HCT116 (cell line): ENCODE data around the gene LGI2. TPM values are rescaled to one million over a fixed set of nuclear protein-coding genes. Genes with fewer than 3 reads are reported as not detected.

ENCODE experiments used
- ATAC-seq: fragments of 200-7000 bp; cut with Tn5 transposase; 2 replicates; pipeline ENCODE4 v1.9.1; 2020; ENCODE audit warnings: mild to moderate bottlenecking, moderate library complexity
- BruUV-seq: library from RNA; stranded (reverse); fragments of 400-500 nt; replicated peaks from 2 replicates; lab custom pipeline; 2021; lab: Mats Ljungman, UMichigan
- CTCF ChIA-PET: fragments of 300-600 bp; sonication (Branson Sonifier 250); formaldehyde crosslinking; loops from one replicate; lab custom pipeline; 2021; ENCODE audit warnings: antibody characterized with exemption; lab: Charles Lee
- POLR2A ChIA-PET: fragments of 300-600, 350-600 bp; sonication (Branson Sonifier 250); formaldehyde crosslinking; loops from one replicate; lab custom pipeline; 2021; ENCODE audit warnings: antibody characterized with exemption; lab: Charles Lee
- RAD21 ChIA-PET, 2 experiments: fragments of 300-600 bp; sonication (Branson Sonifier 250); formaldehyde crosslinking; loops; one replicate each; lab custom pipeline; 2023; ENCODE audit warnings: low total read pairs in 2 of 2; ENCODE audit not compliant: uncharacterized antibody in 2 of 2, unreplicated experiment in 2 of 2, low non-redundant PET in 1 of 2; lab: Charles Lee
- DNase-seq: peaks from one replicate; pipeline ENCODE4 v3.0.0-alpha.2; 2010; ENCODE audit warnings: low read depth, low spot score
- H2AFZ ChIP-seq: fragments of 200-600 bp; shearing (Covaris generic), sonication (generic); 2 replicates; pipeline ENCODE4 v1.6.1; 2017; ENCODE audit warnings: low read depth, mixed run types, mixed read lengths, antibody characterized with exemption, low read length; ENCODE audit not compliant: poor library complexity, severe bottlenecking
- H3K27ac ChIP-seq: 2 replicates; pipeline ENCODE4 v1.5.1; 2012; ENCODE audit warnings: low read depth, low read length
- H3K27me3 ChIP-seq: fragments of 200-600 bp; sonication (generic); 2 replicates; pipeline ENCODE4 v1.6.1; 2016; ENCODE audit warnings: mixed run types, low read length, mixed read lengths; ENCODE audit not compliant: insufficient read depth
- H3K36me3 ChIP-seq, 2 experiments: fragments of 200-500 bp in 1 of 2; fragments of 200-600 bp in 1 of 2; sonication (Bioruptor generic) in 1 of 2; sonication (generic) in 1 of 2; 2 replicates each; pipeline versions ENCODE4 v1.5.1 to v1.6.1; 2014 to 2016; ENCODE audit warnings: low read length in 2 of 2, inconsistent platforms in 1 of 2, mixed read lengths in 1 of 2, mixed run types in 1 of 2; ENCODE audit not compliant: insufficient read depth in 2 of 2, control insufficient read depth in 1 of 2
- H3K4me1 ChIP-seq, 2 experiments: fragments of 200-600 bp in 1 of 2; sonication (generic) in 1 of 2; 2 replicates each; pipeline versions ENCODE4 v1.5.1 to v1.6.1; 2012 to 2017; ENCODE audit warnings: low read length in 2 of 2, inconsistent platforms in 1 of 2, mild to moderate bottlenecking in 1 of 2, mixed read lengths in 1 of 2, mixed run types in 1 of 2, moderate library complexity in 1 of 2; ENCODE audit not compliant: insufficient read depth in 2 of 2, control insufficient read depth in 1 of 2
- H3K4me2 ChIP-seq: fragments of 200-600 bp; sonication (generic); 2 replicates; pipeline ENCODE4 v1.6.1; 2017; ENCODE audit warnings: mixed run types, low read length, mixed read lengths
- H3K4me3 ChIP-seq, 2 experiments: fragments of 200-600 bp in 1 of 2; sonication (generic) in 1 of 2; replicated peaks in 1 of 2; 2 replicates each; pipeline ENCODE4 v1.5.1; 2011 to 2016; ENCODE audit warnings: low read length in 2 of 2, control low read depth in 1 of 2, low read depth in 1 of 2, mild to moderate bottlenecking in 1 of 2, mixed read lengths in 1 of 2, mixed run types in 1 of 2
- H3K79me2 ChIP-seq: fragments of 200-600 bp; sonication (generic); 2 replicates; pipeline ENCODE4 v1.6.1; 2017; ENCODE audit warnings: mild to moderate bottlenecking, mixed run types, low read length, moderate library complexity, mixed read lengths; ENCODE audit not compliant: insufficient read depth
- H3K9ac ChIP-seq: fragments of 200-600 bp; sonication (generic); 2 replicates; pipeline ENCODE4 v1.6.1; 2016; ENCODE audit warnings: low read length, mixed read lengths
- H3K9me2 ChIP-seq: fragments of 200-600 bp; sonication (generic), shearing (Covaris generic); 2 replicates; pipeline ENCODE4 v1.6.1; 2017; ENCODE audit warnings: mixed run types, mild to moderate bottlenecking, moderate library complexity; ENCODE audit not compliant: insufficient read depth
- H3K9me3 ChIP-seq, 2 experiments: fragments of 200-500 bp in 1 of 2; fragments of 200-600 bp in 1 of 2; sonication (Bioruptor generic) in 1 of 2; sonication (generic) in 1 of 2; 2 replicates each; pipeline ENCODE4 v1.6.1; 2014 to 2017; ENCODE audit warnings: low read length in 2 of 2, mixed read lengths in 2 of 2, inconsistent platforms in 1 of 2, low read depth in 1 of 2, mild to moderate bottlenecking in 1 of 2, mixed run types in 1 of 2, moderate library complexity in 1 of 2; ENCODE audit not compliant: control insufficient read depth in 1 of 2, insufficient read depth in 1 of 2
- H4K20me1 ChIP-seq: fragments of 200-600 bp; sonication (generic), shearing (Covaris generic); 2 replicates; pipeline ENCODE4 v1.6.1; 2017; ENCODE audit warnings: mixed run types, mild to moderate bottlenecking, moderate library complexity; ENCODE audit not compliant: insufficient read depth
- CEBPB ChIP-seq: IDR thresholded peaks from 2 replicates; pipeline ENCODE4 v1.6.1; 2012; ENCODE audit warnings: low read depth
- CTCF ChIP-seq, 3 experiments: fragments of 200-600 bp in 1 of 3; sonication (generic) in 1 of 3; IDR thresholded peaks in 2 of 3; conservative IDR thresholded peaks in 1 of 3; 2 replicates each; pipeline ENCODE4 v1.5.1; 2012 to 2017; ENCODE audit warnings: low read depth in 2 of 3, low read length in 2 of 3, antibody characterized with exemption in 1 of 3, borderline replicate concordance in 1 of 3, control low read depth in 1 of 3, mild to moderate bottlenecking in 1 of 3, mixed read lengths in 1 of 3, mixed run types in 1 of 3, moderate library complexity in 1 of 3; ENCODE audit not compliant: insufficient read depth in 1 of 3
- JUND ChIP-seq: IDR thresholded peaks from 2 replicates; pipeline ENCODE4 v1.6.1; 2012
- MAX ChIP-seq: IDR thresholded peaks from 2 replicates; pipeline ENCODE4 v1.6.1; 2012
- SIN3A ChIP-seq: IDR thresholded peaks from 2 replicates; pipeline ENCODE4 v1.6.1; 2012; ENCODE audit warnings: low read depth
- SP1 ChIP-seq: IDR thresholded peaks from 2 replicates; pipeline ENCODE4 v1.6.1; 2012; ENCODE audit warnings: low read depth
- ZBTB33 ChIP-seq: IDR thresholded peaks from 2 replicates; pipeline ENCODE4 v1.6.1; 2011; ENCODE audit warnings: mild to moderate bottlenecking, low read length, moderate library complexity; ENCODE audit not compliant: insufficient replicate concordance; ENCODE audit errors: extremely low read depth
- ZNF274 ChIP-seq: fragments of 200-500 bp; sonication (Bioruptor generic); IDR thresholded peaks from 2 replicates; pipeline ENCODE4 v1.6.1; 2014; ENCODE audit warnings: mild to moderate bottlenecking, low read depth, low read length, inconsistent platforms
- intact Hi-C: fragments of 100-400 bp; cut with micrococcal nuclease; formaldehyde crosslinking; loops from 2 replicates; pipeline ENCODE4 v1.10.0; 2022
- total RNA-seq: library from RNA; stranded (reverse); gene quantifications from one replicate; pipeline ENCODE4 v1.2.1, GENCODE V29; 2021; ENCODE audit not compliant: unreplicated experiment

The LGI2 gene
- total RNA-seq, 1 experiment from 2014 or later, result not detected

GRCh38 chr4:25000639-25001038 lies 30.1 kb downstream of the LGI2 start:
- CTCF ChIA-PET, result no interaction called here

More at GRCh38 chr4:25000639-25001038, 30.1 kb downstream of the LGI2 start:
- Histone ChIP-seq H3K79me2 (no peaks in the 10 kb centered on the region), H3K9ac (no peak overlapping the region), H3K27ac (no peak overlapping the region), H3K9me2 (no peaks in the 10 kb centered on the region), H3K9me3 (no peaks in the 10 kb centered on the region), H3K4me3 (no peak overlapping the region), H3K4me1 (no peaks in the 10 kb centered on the region), H4K20me1 (no peaks in the 10 kb centered on the region), H2AFZ (no peak overlapping the region), H3K4me2 (no peak overlapping the region), H3K27me3 (peaks cover 23% of the 10 kb centered on the region; the same call in 1 of the 2 replicates), H3K36me3 (no peaks in the 10 kb centered on the region)
- TF ChIP-seq SIN3A (no peak), ZBTB33 (no peak), SP1 (no peak), ZNF274 (no peak), CEBPB (no peak), MAX (no peak), JUND (no peak), CTCF (IDR thresholded peaks at IDR 0.05 in 2 of 3, conservative IDR thresholded peaks at IDR 0.05 in 1 of 3; ENCODE audit: borderline replicate concordance in 1 of 3, insufficient read depth in 1 of 3, low read depth in 2 of 3, low read length in 2 of 3) (no peak)
- no peak for DNase-seq
- ChIA-PET RAD21 (no interaction called here), POLR2A (no interaction called here)
- intact Hi-C loops, result no loop called here
- no peak for ATAC-seq
- no TSS peak for BruUV-seq
